Hepatic stellate cell (primary cell): ENCODE results near the gene IP6K1.
"Not testable (repeated sequence)": the region's sequence is repeated elsewhere in the genome, so short reads cannot be mapped to it uniquely, and the experiment has no call there.

ENCODE experiments used
- DNase-seq: peaks from one replicate; pipeline ENCODE4 v3.0.0; 2011; ENCODE audit warnings: low spot score

Gene IP6K1

GRCh38 chr3:49786357-49787181 lies at the start of gene IP6K1:
IP6K1 (minus strand) TSS chr3:49786542; CDS start chr3:49748040, 38,502 bp downstream.
- DNase-seq, result peak; percentile 100

- no peak for DNase-seq
Observed at GRCh38 chr3:49831341-49831740, 45.0 kb upstream of the IP6K1 start.

GRCh38 chr3:49826016-49826415 lies 39.7 kb upstream of the IP6K1 start:
- DNase-seq, result no peak

GRCh38 chr3:49823131-49823530 lies 36.8 kb upstream of the IP6K1 start:
- DNase-seq, result not testable (repeated sequence)

- DNase-seq, result peak; percentile 93
Observed at GRCh38 chr3:49813497-49814174, 27.3 kb upstream of the IP6K1 start, which contains the start of gene UBA7. UBA7 (minus strand) TSS chr3:49813953; CDS start chr3:49813787, 166 bp downstream.

- peak; percentile 31 for DNase-seq
Observed at GRCh38 chr3:49812916-49813496, 26.7 kb upstream of the IP6K1 start.

GRCh38 chr3:49807431-49808114 lies 21.2 kb upstream of the IP6K1 start:
- peak; percentile 55 for DNase-seq

- DNase-seq, result no peak
Observed at GRCh38 chr3:49806850-49807249, 20.5 kb upstream of the IP6K1 start.

GRCh38 chr3:49805897-49806701 lies 19.8 kb upstream of the IP6K1 start:
- DNase-seq, result no peak

- peak; percentile 95 for DNase-seq
Observed at GRCh38 chr3:49805367-49805782, 19.0 kb upstream of the IP6K1 start.

GRCh38 chr3:49804141-49805041 lies 18.0 kb upstream of the IP6K1 start:
- no peak for DNase-seq

GRCh38 chr3:49803465-49804140 lies 17.3 kb upstream of the IP6K1 start:
- peak; percentile 67 for DNase-seq

- peak; percentile 94 for DNase-seq
Observed at GRCh38 chr3:49802719-49803464, 16.6 kb upstream of the IP6K1 start, which contains the start of gene INKA1. INKA1 (plus strand) TSS chr3:49803261; CDS start chr3:49803393, 132 bp downstream.

- DNase-seq, result no peak
Observed at GRCh38 chr3:49801160-49801559, 14.8 kb upstream of the IP6K1 start.

- DNase-seq, result peak; percentile 96
Observed at GRCh38 chr3:49799761-49800160, 13.4 kb upstream of the IP6K1 start, which contains the start of gene CDHR4. CDHR4 (minus strand) TSS chr3:49799873; CDS start chr3:49799812, 61 bp downstream.

GRCh38 chr3:49799105-49799504 lies 12.8 kb upstream of the IP6K1 start:
- DNase-seq, result no peak

GRCh38 chr3:49794926-49795905 lies 8.9 kb upstream of the IP6K1 start:
- DNase-seq, result no peak
